A549 treated with CORT108297 at 1 μM for 4 hours (cell line): ENCODE results near the gene SULT1C3. TPM values are rescaled to one million over a fixed set of nuclear protein-coding genes. Genes with fewer than 3 reads are reported as not detected.

ENCODE experiments used
- total RNA-seq: library from RNA; stranded (reverse); fragments of 200-300 nt; extraction: Qiagen RNA extraction; gene quantifications from 5 replicates; pipeline ENCODE4 v1.2.3, GENCODE V29; 2022

SULT1C3 gene
- total RNA-seq: not detected in 5 replicates

DNA sequence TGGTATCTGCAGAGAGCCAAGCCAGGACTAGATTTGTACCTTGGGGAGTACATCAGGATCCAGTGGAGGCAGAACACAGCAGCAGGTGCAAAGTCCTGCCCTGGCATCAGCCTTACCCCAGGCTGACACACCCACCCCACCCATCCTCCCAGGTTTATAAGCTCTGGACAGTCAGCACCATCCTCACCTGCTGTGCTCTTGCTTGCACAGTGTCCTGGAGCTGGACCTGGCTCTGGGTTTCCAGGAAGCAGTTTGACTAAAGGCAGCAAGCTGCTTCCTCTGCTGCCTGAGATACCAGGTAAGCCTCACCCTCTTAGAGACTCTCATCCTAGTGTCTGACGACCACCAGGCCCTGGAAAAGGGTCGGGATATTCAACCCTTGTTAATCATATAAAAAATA is at the start of gene SULT1C3:
TSS of gene SULT1C3 (plus strand) at position 183 of the 400 bp plus-strand sequence. CDS start 7,227 bp downstream, outside the sequence.

DNA sequence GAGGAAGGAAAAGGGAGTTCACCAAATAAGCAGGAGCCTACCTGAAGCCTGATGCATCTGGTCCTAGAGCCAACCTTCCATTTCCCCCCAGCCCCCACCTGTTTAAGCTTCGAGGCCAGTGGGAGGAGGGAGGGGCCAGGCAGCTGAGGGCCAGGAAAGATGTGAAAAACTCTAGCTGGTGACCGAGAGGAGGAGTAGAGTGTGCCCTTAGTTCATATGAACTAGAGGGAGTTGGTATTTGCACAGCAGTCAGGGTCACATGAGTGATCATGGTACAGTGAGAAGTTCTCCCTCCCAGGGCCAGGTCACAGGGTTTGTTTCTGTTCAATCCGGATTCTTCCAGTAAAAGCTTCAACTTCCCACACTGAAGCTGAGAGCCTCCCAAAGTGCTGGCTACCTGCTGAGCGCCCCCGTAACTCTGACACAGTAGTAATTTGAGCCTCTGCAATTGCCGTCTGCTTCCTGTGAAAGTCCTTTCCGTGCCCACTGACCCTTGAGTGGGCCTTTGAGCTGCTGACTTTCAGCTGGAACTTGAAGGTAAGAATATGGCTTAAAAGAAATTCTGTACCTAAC is 48.9 kb downstream of the SULT1C3 start, which contains the start of gene SULT1C2:
TSS of gene SULT1C2 (plus strand) at position 362 of the 573 bp plus-strand sequence. CDS start 4,773 bp downstream, outside the sequence.

Other genes starting within 250 kb of the SULT1C3 start
- 0.38 to 0.72 TPM (median 0.49 TPM) in 5 replicates for gene SULT1C2, start 48.9 kb downstream of the SULT1C3 start, total RNA-seq
- 0.11 to 0.13 TPM in 2 of 5 replicates, not detected in the others for gene SULT1C4, start 138.0 kb downstream of the SULT1C3 start, total RNA-seq
- gene GCC2, start 209.2 kb downstream of the SULT1C3 start, total RNA-seq: 11.0 to 18.4 TPM (median 15.4 TPM) in 5 replicates